HFF-Myc (cell line): ENCODE results near the gene GRID1.

Experiments used
- DNase-seq: peaks from one replicate; pipeline ENCODE4 v3.0.0-alpha.2; 2011; ENCODE audit warnings: low read depth; ENCODE audit errors: extremely low read depth
- H3K4me3 ChIP-seq: replicated peaks from 2 replicates; pipeline ENCODE4 v1.5.1; 2011; ENCODE audit warnings: low read depth, mild to moderate bottlenecking, control low read depth, low read length
- CTCF ChIP-seq: IDR thresholded peaks from 2 replicates; pipeline ENCODE4 v1.5.1; 2012; ENCODE audit warnings: mild to moderate bottlenecking, low read depth, low read length, control low read depth; ENCODE audit errors: missing control alignments

Gene GRID1

DNA sequence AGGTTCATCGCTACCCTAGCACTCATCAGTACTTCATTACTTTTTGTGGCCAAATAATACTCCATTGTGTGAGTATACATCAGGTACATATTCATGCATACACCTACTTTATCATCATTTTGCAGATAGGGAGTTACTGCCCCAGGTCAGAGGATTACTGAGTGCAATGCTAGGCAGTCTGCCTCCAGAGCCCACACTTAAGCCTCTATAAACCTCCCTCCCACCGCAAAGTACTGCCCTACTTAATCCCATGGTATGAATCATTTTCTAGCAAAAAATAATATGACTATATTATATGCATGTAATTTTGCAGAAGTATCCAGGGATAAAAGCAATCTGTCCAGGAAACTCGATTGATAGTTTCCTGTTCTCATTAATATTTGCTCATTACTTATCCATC, 194.3 kb downstream of the GRID1 start:
- H3K4me3 ChIP-seq = no peak overlapping the region
- no peak for TF ChIP-seq CTCF
- DNase-seq = no peak

DNA sequence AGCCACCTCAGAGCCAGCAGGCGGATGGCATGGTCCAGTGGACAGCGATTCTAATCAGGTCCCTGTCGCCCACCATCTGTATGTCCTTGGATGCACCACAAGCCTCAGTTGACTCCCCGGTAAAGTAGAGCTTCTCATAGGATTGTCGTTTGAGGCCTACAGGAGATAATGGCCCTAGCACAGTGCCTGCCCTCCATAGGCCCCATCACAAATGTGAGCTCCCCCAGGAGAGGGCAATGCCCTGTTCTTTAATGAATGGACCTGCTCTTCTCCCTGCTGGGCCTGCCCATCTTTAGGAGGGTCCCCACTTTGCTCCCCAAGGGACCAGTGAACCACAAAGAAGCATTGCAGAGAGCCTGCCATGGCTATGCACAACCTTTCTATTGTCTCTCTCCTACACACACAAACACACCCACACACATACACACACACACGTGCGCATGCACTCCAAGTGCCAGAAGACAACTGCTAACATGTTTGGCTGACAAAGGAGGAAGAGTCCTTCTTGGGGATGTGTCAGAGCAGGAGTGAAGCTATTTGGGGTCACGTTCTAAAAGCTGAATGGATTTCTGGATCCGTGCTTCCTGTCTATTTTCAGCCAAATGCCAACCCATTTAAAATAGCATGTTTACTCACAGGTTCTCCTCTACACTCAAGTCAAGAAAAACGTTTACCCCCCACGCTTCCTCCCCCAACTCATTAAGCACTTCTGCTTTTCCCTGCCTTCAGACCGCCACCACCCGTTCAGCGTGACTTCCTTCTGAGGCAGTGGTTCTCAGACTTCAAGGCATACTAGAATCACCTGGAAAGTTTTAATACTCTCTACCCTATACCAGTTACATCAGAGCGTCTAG, 196.1 kb downstream of the GRID1 start:
- DNase-seq = no peak
- no peak for TF ChIP-seq CTCF
- no peak overlapping the region for H3K4me3 ChIP-seq

DNA sequence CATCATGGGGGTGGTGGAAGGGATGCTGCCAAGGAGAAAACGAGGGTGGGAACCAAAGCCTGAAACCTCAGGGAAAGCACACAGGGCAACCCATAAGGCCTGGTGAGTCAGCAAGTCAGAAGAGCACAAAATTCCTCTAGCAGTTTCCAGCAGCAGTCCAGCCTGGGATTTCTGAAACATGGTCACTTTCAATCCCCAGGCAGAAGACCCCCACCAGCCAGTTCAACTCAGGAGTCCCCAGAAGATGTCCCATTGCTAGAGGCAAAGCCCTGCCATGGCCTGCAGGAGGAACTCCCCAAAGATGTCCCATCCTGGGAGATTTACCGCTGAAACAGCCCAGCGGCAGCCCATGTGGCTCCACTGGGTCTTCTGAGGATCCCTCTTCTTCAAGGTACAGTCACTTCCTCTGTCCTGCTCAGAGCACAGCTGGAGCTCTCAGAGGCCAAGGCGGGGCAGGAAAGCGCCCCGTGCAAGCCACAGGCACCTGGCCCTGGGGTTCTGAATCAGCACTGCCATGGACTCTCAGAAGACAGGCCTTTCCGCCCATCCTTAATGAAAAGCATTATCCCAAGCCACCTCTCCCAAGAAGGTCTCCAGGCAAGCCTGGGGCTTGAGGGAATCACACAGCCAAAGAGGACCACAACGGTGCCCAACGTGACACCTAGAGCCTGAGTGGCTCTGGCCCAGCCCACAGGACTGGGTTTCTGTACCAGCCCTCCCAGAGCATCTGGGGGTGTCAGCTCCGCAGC, 196.9 kb downstream of the GRID1 start:
- no peak for DNase-seq
- no peak for TF ChIP-seq CTCF
- no peak overlapping the region for H3K4me3 ChIP-seq

- no peak overlapping the region for H3K4me3 ChIP-seq
- no peak for DNase-seq
- no peak for TF ChIP-seq CTCF
These were observed 197.5 kb downstream of the GRID1 start for GRCh38 chr10:86169066-86169465.

DNA sequence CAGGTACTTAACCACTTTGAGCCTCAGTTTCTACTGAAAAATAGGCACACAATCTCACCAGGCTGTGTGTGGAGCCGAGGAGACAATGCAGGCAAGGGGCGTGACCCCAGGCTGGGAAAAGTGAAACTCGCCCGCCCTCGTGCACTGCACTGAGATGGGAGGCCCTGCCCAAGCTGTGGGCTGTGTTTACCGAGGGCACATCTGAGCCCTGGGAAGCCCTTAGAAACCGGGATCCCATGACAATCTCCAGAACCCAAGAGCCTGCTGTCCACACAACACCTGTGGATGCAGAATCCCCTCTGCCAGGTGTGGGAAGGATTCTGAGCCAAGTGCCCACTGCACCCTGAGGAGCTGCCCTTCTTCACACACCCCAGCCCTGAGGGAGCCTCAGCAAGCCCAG, 198.3 kb downstream of the GRID1 start:
- TF ChIP-seq CTCF = no peak
- H3K4me3 ChIP-seq = no peak overlapping the region
- no peak for DNase-seq

DNA sequence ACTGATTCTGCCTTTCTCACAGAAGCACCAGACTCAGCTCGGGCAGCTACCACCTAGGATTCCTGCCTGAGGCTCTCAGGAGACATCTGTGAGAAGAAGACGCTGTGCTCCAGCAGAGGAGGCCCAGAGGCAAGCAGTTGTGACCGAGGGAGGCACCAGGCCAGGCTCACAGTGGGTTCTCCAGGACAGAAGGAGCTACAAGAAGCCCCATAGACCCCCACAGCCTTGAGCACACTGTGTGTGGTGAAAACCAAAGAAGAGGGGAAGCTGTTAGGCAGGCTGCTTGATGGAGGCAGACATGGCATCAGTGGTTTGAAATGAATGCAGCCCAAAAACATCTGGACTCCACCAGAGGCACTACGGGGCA, 198.8 kb downstream of the GRID1 start:
- H3K4me3 ChIP-seq = no peak overlapping the region
- TF ChIP-seq CTCF = no peak
- DNase-seq = no peak
